Vagina (tissue), 2 donors: ENCODE data around the gene ST7. TPM values are rescaled to one million over a fixed set of nuclear protein-coding genes. Genes with fewer than 3 reads are reported as not detected.

Experiments
- DNase-seq, 2 donors: peaks; one replicate each; pipeline ENCODE4 v3.0.0-alpha.2; 2017; ENCODE audit errors: extremely low spot score in 2 of 2
- H3K27ac ChIP-seq: fragments of 200-600 bp; sonication (generic); one replicate; pipeline ENCODE4 v1.5.1; 2019
- H3K27me3 ChIP-seq: fragments of 200-600 bp; sonication (generic); one replicate; pipeline ENCODE4 v1.5.1; 2019
- H3K36me3 ChIP-seq, 2 donors: fragments of 200-600 bp; sonication (generic); one replicate each; pipeline ENCODE4 v1.5.1; 2017 to 2019
- H3K4me1 ChIP-seq: fragments of 200-600 bp; sonication (generic); one replicate; pipeline ENCODE4 v1.5.1; 2019
- H3K4me3 ChIP-seq, 2 donors: fragments of 200-600 bp; sonication (generic); 1 replicate in 1 of 2; 2 replicates in 1 of 2; pipeline ENCODE4 v1.5.1; 2016 to 2019
- H3K9me3 ChIP-seq: fragments of 200-600 bp; sonication (generic); one replicate; pipeline ENCODE4 v1.5.1; 2019
- POLR2A ChIP-seq, 2 donors: fragments of 450-650 bp; IDR thresholded peaks; one replicate each; pipeline ENCODE4 v1.6.1; 2017; ENCODE audit warnings: antibody characterized with exemption in 2 of 2, mild to moderate bottlenecking in 2 of 2, moderate library complexity in 2 of 2
- POLR2AphosphoS5 ChIP-seq, 2 donors: sonication (generic); formaldehyde crosslinking; IDR thresholded peaks; one replicate each; pipeline ENCODE4 v1.9.0; 2017; ENCODE audit warnings: antibody characterized with exemption in 2 of 2, mild to moderate bottlenecking in 2 of 2, low read depth in 1 of 2; ENCODE audit not compliant: insufficient read depth in 1 of 2
- intact Hi-C: fragments of 100-400 bp; cut with DNase I; formaldehyde crosslinking; loops from one replicate; pipeline ENCODE4 v1.15.1; 2023
- total RNA-seq: library from RNA; depleted of rRNA; stranded (reverse); fragments of >200 nt; gene quantifications from one replicate; pipeline ENCODE4 v1.2.3, GENCODE V29; 2016
- TF ChIP-seq, protein P1 (sequence below), 3 experiments: fragments of 450-650 bp in 2 of 3; fragments of 200-600 bp in 1 of 3; sonication (generic) in 1 of 3; IDR thresholded peaks; one replicate each; pipeline ENCODE4 v1.5.1; 2017 to 2019; ENCODE audit warnings: antibody characterized with exemption in 3 of 3, mild to moderate bottlenecking in 2 of 3, moderate library complexity in 2 of 3

ST7 gene
- total RNA-seq, 1 donor from 2014 or later: 15.2 TPM

DNA sequence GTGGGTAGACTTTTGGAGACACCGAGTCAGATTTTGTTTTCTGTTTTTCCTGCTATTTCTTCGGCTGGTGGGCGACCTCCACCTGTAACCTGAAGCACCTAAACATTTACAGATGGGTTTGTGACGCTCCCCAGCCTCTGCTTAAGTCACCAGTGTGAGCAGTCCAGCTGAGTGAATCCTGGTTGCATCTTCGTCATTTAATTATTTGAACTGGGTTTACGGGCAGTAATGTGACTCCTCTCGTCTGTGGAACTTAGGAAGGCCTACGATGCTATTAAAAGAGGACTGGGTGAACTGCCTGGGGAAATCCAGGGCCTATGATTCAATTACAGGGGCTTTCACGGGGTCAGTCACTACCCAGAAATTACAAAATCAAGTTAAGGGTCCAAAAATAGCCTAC lies 317.1 kb downstream of the ST7 start:
- Histone ChIP-seq H3K36me3 (no peaks in the 10 kb centered on the region), H3K27ac (peak overlapping the region; percentile 62), H3K4me3 (no peak overlapping the region), H3K9me3 (no peaks in the 10 kb centered on the region), H3K4me1 (peaks cover 12% of the 10 kb centered on the region), H3K27me3 (no peaks in the 10 kb centered on the region)
- TF ChIP-seq POLR2AphosphoS5 (IDR thresholded peaks at IDR 0.05; ENCODE audit: insufficient read depth in 1 of 2, low read depth in 1 of 2) (no peak), POLR2A (IDR thresholded peaks at IDR 0.05) (no peak)
- TF ChIP-seq, protein P1, sequence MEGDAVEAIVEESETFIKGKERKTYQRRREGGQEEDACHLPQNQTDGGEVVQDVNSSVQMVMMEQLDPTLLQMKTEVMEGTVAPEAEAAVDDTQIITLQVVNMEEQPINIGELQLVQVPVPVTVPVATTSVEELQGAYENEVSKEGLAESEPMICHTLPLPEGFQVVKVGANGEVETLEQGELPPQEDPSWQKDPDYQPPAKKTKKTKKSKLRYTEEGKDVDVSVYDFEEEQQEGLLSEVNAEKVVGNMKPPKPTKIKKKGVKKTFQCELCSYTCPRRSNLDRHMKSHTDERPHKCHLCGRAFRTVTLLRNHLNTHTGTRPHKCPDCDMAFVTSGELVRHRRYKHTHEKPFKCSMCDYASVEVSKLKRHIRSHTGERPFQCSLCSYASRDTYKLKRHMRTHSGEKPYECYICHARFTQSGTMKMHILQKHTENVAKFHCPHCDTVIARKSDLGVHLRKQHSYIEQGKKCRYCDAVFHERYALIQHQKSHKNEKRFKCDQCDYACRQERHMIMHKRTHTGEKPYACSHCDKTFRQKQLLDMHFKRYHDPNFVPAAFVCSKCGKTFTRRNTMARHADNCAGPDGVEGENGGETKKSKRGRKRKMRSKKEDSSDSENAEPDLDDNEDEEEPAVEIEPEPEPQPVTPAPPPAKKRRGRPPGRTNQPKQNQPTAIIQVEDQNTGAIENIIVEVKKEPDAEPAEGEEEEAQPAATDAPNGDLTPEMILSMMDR (IDR thresholded peaks at IDR 0.05): no peak
- peak in 1 of 2 donors; percentile 83 for DNase-seq
- intact Hi-C loops: no loop called here

DNA sequence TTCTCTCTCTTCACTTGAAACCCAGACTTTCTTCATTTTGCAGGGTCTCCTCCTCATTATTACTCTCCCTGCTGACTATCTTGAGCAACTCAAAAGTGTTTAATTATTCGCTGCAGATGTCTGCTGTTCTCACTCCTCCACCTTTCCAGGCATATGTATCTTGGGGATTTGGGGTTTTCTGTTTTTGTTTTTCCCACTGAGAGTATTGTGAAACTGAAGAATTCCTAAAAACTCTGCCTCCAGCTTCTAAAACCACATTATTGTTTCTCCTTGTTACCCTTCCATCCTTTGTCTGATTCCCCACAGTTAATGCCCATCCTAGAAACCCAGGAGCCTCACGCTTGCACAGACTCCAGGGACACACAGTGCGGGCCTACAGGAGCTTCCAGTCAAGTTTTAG lies 318.3 kb downstream of the ST7 start:
- Histone ChIP-seq H3K27me3 (no peaks in the 10 kb centered on the region), H3K4me1 (peaks cover 12% of the 10 kb centered on the region), H3K27ac (peak overlapping the region; percentile 62), H3K9me3 (no peaks in the 10 kb centered on the region), H3K4me3 (no peak overlapping the region), H3K36me3 (no peaks in the 10 kb centered on the region)
- no peak for DNase-seq
- TF ChIP-seq POLR2A (IDR thresholded peaks at IDR 0.05) (no peak), POLR2AphosphoS5 (IDR thresholded peaks at IDR 0.05; ENCODE audit: insufficient read depth in 1 of 2, low read depth in 1 of 2) (no peak)
- TF ChIP-seq, protein P1 (IDR thresholded peaks at IDR 0.05): no peak
- intact Hi-C loops: no loop called here

DNA sequence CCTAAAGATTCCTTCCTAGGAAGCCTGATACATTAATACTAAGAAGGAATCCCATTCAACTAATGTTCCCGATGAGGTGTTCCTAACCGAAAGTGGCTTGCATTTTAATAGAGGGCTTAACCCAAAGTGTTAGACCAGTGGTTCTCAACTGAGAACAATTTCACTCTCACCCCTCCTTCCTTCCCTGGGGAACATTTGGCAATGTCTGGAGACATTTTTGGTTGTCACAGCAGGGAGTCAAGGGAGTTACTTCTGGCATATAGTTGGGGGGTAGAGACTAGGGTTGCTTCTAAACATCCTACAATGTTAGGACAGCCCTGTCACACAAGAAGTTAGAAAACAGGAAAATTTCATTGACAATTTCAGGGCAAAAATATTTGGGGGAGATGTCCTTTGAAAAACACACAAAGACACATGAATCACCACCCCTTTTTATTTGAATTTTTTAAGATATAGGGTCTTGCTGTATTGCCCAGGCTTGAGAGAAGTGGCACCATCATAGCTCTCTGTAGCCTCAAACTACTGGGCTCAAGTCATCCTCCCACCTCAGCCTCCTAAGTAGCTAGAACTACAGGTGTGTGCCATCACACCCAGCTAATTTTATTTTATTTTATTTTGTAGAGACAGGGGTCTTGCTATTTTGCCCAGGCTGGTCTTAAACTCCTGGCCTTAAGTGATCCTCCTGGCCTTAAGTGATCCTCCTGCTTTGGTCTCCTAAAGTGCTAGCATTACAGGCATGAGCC lies 318.9 kb downstream of the ST7 start:
- Histone ChIP-seq H3K4me3 (no peak overlapping the region), H3K27me3 (no peaks in the 10 kb centered on the region), H3K9me3 (no peaks in the 10 kb centered on the region), H3K36me3 (no peaks in the 10 kb centered on the region), H3K4me1 (peaks cover 12% of the 10 kb centered on the region), H3K27ac (no peak overlapping the region)
- TF ChIP-seq POLR2A (IDR thresholded peaks at IDR 0.05) (no peak), POLR2AphosphoS5 (IDR thresholded peaks at IDR 0.05; ENCODE audit: insufficient read depth in 1 of 2, low read depth in 1 of 2) (no peak)
- TF ChIP-seq, protein P1 (IDR thresholded peaks at IDR 0.05): no peak
- DNase-seq: no peak
- intact Hi-C loops: no loop called here

DNA sequence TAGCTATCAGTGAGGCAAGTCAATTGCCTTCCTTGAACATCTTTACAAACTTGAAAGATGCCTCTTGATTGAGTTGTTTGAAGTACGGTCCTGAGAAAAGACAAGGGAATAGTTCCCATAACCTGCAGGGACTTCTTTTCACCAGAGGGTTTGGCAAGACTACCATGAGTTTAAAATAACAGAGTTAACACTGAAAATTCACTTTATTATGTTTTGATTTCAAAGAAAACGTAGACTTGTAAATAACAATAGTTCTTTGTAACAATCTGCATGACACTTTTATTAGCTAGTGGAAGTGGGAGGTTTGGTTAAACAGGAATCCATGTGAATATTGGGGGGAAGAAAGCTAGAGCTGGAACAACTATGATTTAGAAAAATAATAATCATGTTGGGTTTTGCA lies 320.0 kb downstream of the ST7 start:
- intact Hi-C loops: no loop called here
- no peaks in the 10 kb centered on the region for H3K27me3 ChIP-seq
- peaks cover 12% of the 10 kb centered on the region for H3K4me1 ChIP-seq
- no peak overlapping the region for H3K4me3 ChIP-seq
- no peak overlapping the region for H3K27ac ChIP-seq
- no peak for DNase-seq
- H3K36me3 ChIP-seq: no peaks in the 10 kb centered on the region
- H3K9me3 ChIP-seq: no peaks in the 10 kb centered on the region
- TF ChIP-seq POLR2AphosphoS5 (IDR thresholded peaks at IDR 0.05; ENCODE audit: insufficient read depth in 1 of 2, low read depth in 1 of 2) (no peak), POLR2A (IDR thresholded peaks at IDR 0.05) (no peak)
- TF ChIP-seq, protein P1 (IDR thresholded peaks at IDR 0.05): no peak

DNA sequence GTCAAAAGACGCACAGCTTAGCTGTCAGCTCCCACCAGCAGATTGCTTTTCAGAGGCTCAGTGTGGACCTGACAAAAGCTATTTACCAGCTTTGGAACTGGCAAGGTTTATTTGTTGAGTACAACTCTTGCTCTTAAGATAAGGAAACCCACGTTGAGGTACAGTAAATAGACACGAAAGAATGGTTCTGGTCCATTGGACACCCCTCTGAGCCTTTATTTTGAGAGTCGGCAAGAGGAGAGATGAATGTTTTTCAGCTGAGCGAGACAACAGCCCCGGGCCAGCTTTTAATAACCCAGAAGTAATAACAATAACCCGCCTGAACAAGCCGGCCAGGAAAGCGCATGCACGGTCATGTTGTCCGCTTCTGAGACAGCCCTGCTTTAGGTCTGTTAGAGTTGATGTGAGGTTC lies 320.5 kb downstream of the ST7 start:
- Histone ChIP-seq H3K27me3 (no peaks in the 10 kb centered on the region), H3K36me3 (no peaks in the 10 kb centered on the region), H3K9me3 (no peaks in the 10 kb centered on the region), H3K4me3 (no peak overlapping the region), H3K27ac (peak overlapping the region; percentile 28), H3K4me1 (peaks cover 12% of the 10 kb centered on the region)
- TF ChIP-seq POLR2AphosphoS5 (IDR thresholded peaks at IDR 0.05; ENCODE audit: insufficient read depth in 1 of 2, low read depth in 1 of 2) (peak in 1 of 2 donors; percentile 58), POLR2A (IDR thresholded peaks at IDR 0.05) (no peak)
- peak in 1 of 2 donors; percentile 80 for DNase-seq
- intact Hi-C loops: no loop called here
